ENCODE data around the gene ST6GALNAC6. TPM values are rescaled to one million over a fixed set of nuclear protein-coding genes. Genes with fewer than 3 reads are reported as not detected.

The ST6GALNAC6 gene
- total and polyA plus RNA-seq, 2 of the 8 experiments (the other 6 are each of a cell fraction or from before 2014, with no cell fraction given), result 43.7 to 64.4 TPM

GRCh38 chr9:127907867-127908659 lies 8.7 kb upstream of the ST6GALNAC6 start:
- Histone ChIP-seq H3K18ac (ENCODE audit: extremely low read depth, low read length) (no peak overlapping the region), H3K23ac (ENCODE audit: insufficient read length) (no peak overlapping the region), H3K9ac (replicated peaks in 1 of 4; ENCODE audit: extremely low read depth in 1 of 4, low read depth in 3 of 4, low read length in 3 of 4) (no peak overlapping the region), H2BK12ac (ENCODE audit: low read depth, low read length) (no peak overlapping the region), H2BK5ac (ENCODE audit: low read depth, low read length) (no peak overlapping the region), H3K56ac (replicated peaks; ENCODE audit: insufficient read length, low read depth, low read length) (no peak overlapping the region), H4K8ac (ENCODE audit: extremely low read depth, insufficient read depth, low read length) (no peak overlapping the region), H2BK120ac (replicated peaks; ENCODE audit: low read depth, low read length) (no peak overlapping the region), H3K4me3 (ENCODE audit: extremely low read depth in 1 of 4, insufficient read depth in 2 of 4, low read depth in 3 of 4, low read length in 4 of 4) (no peak overlapping the region), H4K91ac (replicated peaks; ENCODE audit: insufficient read length, low read length) (no peak overlapping the region), H3K27me3 (replicated peaks in 1 of 4; ENCODE audit: control insufficient read depth in 3 of 4, extremely low read depth in 1 of 4, insufficient read depth in 3 of 4, low read length in 3 of 4) (no peaks in the 10 kb centered on the region), H3K4me1 (replicated peaks in 1 of 4; ENCODE audit: control insufficient read depth in 3 of 4, insufficient read depth in 4 of 4, low read length in 3 of 4) (peaks cover 3 to 21% (median 9%) of the 10 kb centered on the region in 4 experiments), H3K4me2 (ENCODE audit: insufficient read depth in 1 of 2, low read depth in 2 of 2, low read length in 2 of 2) (no peak overlapping the region), H3K79me2 (ENCODE audit: control insufficient read depth in 1 of 2, insufficient read depth in 2 of 2, low read length in 2 of 2) (no peaks in the 10 kb centered on the region), H3K9me3 (ENCODE audit: insufficient read depth in 2 of 2, low read depth in 1 of 2, low read length in 1 of 2) (no peaks in the 10 kb centered on the region), H3K14ac (ENCODE audit: insufficient read length) (no peak overlapping the region), H3K79me1 (ENCODE audit: low read depth, low read length) (no peaks in the 10 kb centered on the region), H4K20me1 (replicated peaks in 1 of 2; ENCODE audit: control insufficient read depth in 1 of 2, insufficient read depth in 2 of 2, low read length in 2 of 2) (peaks cover 0 to 1% of the 10 kb centered on the region in 2 experiments), H2BK15ac (ENCODE audit: low read length) (no peak overlapping the region), H3K23me2 (ENCODE audit: low read depth, low read length) (no peaks in the 10 kb centered on the region), H2BK20ac (ENCODE audit: low read length) (no peak overlapping the region), H2AFZ (ENCODE audit: low read length) (no peak overlapping the region), H3K27ac (ENCODE audit: low read depth, low read length) (no peak overlapping the region), H2AK5ac (ENCODE audit: low read depth, low read length) (no peak overlapping the region), H3K36me3 (ENCODE audit: control insufficient read depth in 2 of 4, insufficient read depth in 4 of 4, low read length in 3 of 4) (peaks cover 0 to 6% (median 0%) of the 10 kb centered on the region in 4 experiments; a peak in 1 of 8 replicates), H4K5ac (ENCODE audit: insufficient read length, low read depth, low read length) (no peak overlapping the region), H3K4ac (replicated peaks; ENCODE audit: insufficient read length, low read depth, low read length) (no peak overlapping the region)
- ChIA-PET POLR2A (ENCODE audit: partially characterized antibody) (interaction anchor here (1.8 kb wide), 1 partner anchor 11 kb away, joined by 8 read pairs; no protein-coding TSS in a partner anchor), CTCF (ENCODE audit: partially characterized antibody) (interaction anchor here (0.9 to 2.7 kb wide), 4 partner anchors 9 to 38 kb away, joined by 3 to 14 read pairs (median 4); partner anchors contain the start of gene ST6GALNAC4)
- no peak for DNase-seq (ENCODE audit: low read depth in 1 of 2, low spot score in 2 of 2)
- FAIRE-seq, result no peak
- 88% methylated on average over 30 of the region's 35 CpGs; no CpG with 5 or more reads in 1 of the 2 experiments for WGBS, 2 experiments (ENCODE audit: extremely low coverage in 1 of 2, insufficient coverage in 1 of 2, insufficient read length in 1 of 2, insufficient replicate concordance in 2 of 2, low coverage in 1 of 2, low lambda C conversion rate in 2 of 2, missing lambda C conversion rate in 1 of 2)
- TF ChIP-seq SIN3A (conservative IDR thresholded peaks at IDR 0.05 in 1 of 2, IDR thresholded peaks at IDR 0.05 in 1 of 2; ENCODE audit: low read depth in 1 of 2, low read length in 2 of 2) (no peak), USF2 (IDR thresholded peaks at IDR 0.05; ENCODE audit: low read length) (no peak), CTBP2 (IDR thresholded peaks at IDR 0.05; ENCODE audit: borderline replicate concordance, insufficient read depth, insufficient read length, low read length) (no peak), HDAC6 (IDR thresholded peaks at IDR 0.05; ENCODE audit: low read depth, low read length) (no peak), RNF2 (IDR thresholded peaks at IDR 0.05; ENCODE audit: borderline replicate concordance, low read depth, low read length, missing control alignments, poor library complexity, severe bottlenecking) (no peak), TBP (IDR thresholded peaks at IDR 0.05; ENCODE audit: low read depth, low read length) (no peak), KDM4A (IDR thresholded peaks at IDR 0.05; ENCODE audit: low read depth, low read length, severe bottlenecking) (no peak), SRF (IDR thresholded peaks at IDR 0.05; ENCODE audit: low read depth, low read length) (no peak), MAX (IDR thresholded peaks at IDR 0.05) (no peak)
